Type B pancreatic cell (in vitro differentiated cells): ENCODE measurements around the gene ZNF532. TPM values are rescaled to one million over a fixed set of nuclear protein-coding genes. Genes with fewer than 3 reads are reported as not detected.

Experiments
- DNase-seq: peaks from one replicate; pipeline ENCODE4 v3.0.0; 2021; ENCODE audit warnings: mixed read lengths; ENCODE audit not compliant: unreplicated experiment; ENCODE audit errors: extremely low spot score
- H3K27ac Mint-ChIP-seq: 2 replicates; pipeline ENCODE4 v1.8.0; 2021; ENCODE audit warnings: mild to moderate bottlenecking, mixed read lengths
- H3K27me3 Mint-ChIP-seq: 2 replicates; pipeline ENCODE4 v1.8.0; 2021; ENCODE audit warnings: mixed read lengths
- H3K36me3 Mint-ChIP-seq: 2 replicates; pipeline ENCODE4 v1.8.0; 2021; ENCODE audit warnings: mixed read lengths
- H3K4me1 Mint-ChIP-seq: one replicate; pipeline ENCODE4 v1.8.0; 2021; ENCODE audit warnings: mixed read lengths; ENCODE audit not compliant: unreplicated experiment
- H3K4me3 Mint-ChIP-seq: 2 replicates; pipeline ENCODE4 v1.8.0; 2021; ENCODE audit warnings: mild to moderate bottlenecking, mixed read lengths
- H3K9me3 Mint-ChIP-seq: 2 replicates; pipeline ENCODE4 v1.8.0; 2021; ENCODE audit warnings: mixed read lengths
- total RNA-seq: library from RNA; stranded (reverse); gene quantifications from 2 replicates; pipeline ENCODE4 v1.2.1, GENCODE V29; 2021; ENCODE audit warnings: low replicate concordance
- TF ChIP-seq, protein P1 (sequence below): fragments of 200-600 bp; sonication (generic); conservative IDR thresholded peaks from 2 replicates; pipeline ENCODE4 v1.5.0; 2021; ENCODE audit warnings: antibody characterized with exemption, mild to moderate bottlenecking

ZNF532 gene
- total RNA-seq, 1 donor from 2014 or later = 137 TPM

DNA sequence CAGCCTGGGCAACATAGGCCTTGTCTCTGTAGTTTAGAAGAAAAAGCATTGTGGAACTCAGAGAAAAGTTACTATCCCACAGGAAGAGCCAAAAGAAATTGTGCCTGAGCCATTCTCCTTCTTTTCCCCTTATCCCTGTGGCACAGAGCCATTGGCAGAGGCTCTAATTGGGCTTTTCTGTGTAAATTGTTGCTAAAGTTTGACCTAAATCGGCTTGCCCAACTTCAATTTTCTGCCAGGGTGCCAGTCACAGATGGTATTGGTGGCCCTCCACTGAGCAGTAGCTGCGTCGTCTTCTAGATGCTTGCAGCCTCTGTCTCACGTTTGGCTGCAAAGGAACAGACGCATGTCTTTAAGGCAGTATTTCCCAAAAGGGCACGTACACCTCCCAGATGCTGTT is 30.3 kb downstream of the ZNF532 start:
- Mint-ChIP-seq H3K27ac (peak overlapping the region; percentile 23), H3K9me3 (peaks cover 5% of the 10 kb centered on the region), H3K27me3 (no peaks in the 10 kb centered on the region), H3K36me3 (peaks cover 26% of the 10 kb centered on the region), H3K4me3 (no peak overlapping the region), H3K4me1 (peaks cover 47% of the 10 kb centered on the region)
- DNase-seq = no peak
- TF ChIP-seq, protein P1, sequence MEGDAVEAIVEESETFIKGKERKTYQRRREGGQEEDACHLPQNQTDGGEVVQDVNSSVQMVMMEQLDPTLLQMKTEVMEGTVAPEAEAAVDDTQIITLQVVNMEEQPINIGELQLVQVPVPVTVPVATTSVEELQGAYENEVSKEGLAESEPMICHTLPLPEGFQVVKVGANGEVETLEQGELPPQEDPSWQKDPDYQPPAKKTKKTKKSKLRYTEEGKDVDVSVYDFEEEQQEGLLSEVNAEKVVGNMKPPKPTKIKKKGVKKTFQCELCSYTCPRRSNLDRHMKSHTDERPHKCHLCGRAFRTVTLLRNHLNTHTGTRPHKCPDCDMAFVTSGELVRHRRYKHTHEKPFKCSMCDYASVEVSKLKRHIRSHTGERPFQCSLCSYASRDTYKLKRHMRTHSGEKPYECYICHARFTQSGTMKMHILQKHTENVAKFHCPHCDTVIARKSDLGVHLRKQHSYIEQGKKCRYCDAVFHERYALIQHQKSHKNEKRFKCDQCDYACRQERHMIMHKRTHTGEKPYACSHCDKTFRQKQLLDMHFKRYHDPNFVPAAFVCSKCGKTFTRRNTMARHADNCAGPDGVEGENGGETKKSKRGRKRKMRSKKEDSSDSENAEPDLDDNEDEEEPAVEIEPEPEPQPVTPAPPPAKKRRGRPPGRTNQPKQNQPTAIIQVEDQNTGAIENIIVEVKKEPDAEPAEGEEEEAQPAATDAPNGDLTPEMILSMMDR = no peak

- peaks cover 5% of the 10 kb centered on the region for H3K9me3 Mint-ChIP-seq
- TF ChIP-seq, protein P1 = no peak
- H3K4me3 Mint-ChIP-seq = no peak overlapping the region
- peak overlapping the region; percentile 23 for H3K27ac Mint-ChIP-seq
- no peak for DNase-seq
- H3K4me1 Mint-ChIP-seq = peaks cover 47% of the 10 kb centered on the region
- peaks cover 26% of the 10 kb centered on the region for H3K36me3 Mint-ChIP-seq
- H3K27me3 Mint-ChIP-seq = no peaks in the 10 kb centered on the region
Observed at GRCh38 chr18:58895385-58895784, 30.7 kb downstream of the ZNF532 start.

DNA sequence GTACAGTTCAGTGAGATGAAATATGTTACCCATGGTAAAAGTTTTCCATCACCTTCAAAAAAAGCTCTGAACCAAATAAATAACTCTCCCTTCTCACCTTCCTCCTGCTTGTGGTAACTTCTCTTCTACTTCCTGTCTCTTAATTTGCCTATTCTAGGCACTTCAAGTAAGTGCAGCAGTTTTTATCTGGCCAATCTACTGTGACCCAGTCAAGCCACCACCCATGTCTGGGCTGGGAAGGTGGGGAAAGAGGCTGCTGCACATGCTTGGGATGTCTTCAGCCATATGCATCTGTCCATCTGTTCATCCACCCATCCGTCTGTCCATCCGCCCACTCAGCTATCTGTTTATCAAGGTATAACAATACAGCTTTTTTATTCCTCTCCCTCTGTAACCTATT is 31.6 kb downstream of the ZNF532 start:
- TF ChIP-seq, protein P1 = no peak
- Mint-ChIP-seq H3K27ac (peak overlapping the region; percentile 16), H3K4me1 (peaks cover 47% of the 10 kb centered on the region), H3K9me3 (peaks cover 5% of the 10 kb centered on the region), H3K36me3 (peaks cover 30% of the 10 kb centered on the region), H3K27me3 (no peaks in the 10 kb centered on the region), H3K4me3 (no peak overlapping the region)
- DNase-seq = no peak

DNA sequence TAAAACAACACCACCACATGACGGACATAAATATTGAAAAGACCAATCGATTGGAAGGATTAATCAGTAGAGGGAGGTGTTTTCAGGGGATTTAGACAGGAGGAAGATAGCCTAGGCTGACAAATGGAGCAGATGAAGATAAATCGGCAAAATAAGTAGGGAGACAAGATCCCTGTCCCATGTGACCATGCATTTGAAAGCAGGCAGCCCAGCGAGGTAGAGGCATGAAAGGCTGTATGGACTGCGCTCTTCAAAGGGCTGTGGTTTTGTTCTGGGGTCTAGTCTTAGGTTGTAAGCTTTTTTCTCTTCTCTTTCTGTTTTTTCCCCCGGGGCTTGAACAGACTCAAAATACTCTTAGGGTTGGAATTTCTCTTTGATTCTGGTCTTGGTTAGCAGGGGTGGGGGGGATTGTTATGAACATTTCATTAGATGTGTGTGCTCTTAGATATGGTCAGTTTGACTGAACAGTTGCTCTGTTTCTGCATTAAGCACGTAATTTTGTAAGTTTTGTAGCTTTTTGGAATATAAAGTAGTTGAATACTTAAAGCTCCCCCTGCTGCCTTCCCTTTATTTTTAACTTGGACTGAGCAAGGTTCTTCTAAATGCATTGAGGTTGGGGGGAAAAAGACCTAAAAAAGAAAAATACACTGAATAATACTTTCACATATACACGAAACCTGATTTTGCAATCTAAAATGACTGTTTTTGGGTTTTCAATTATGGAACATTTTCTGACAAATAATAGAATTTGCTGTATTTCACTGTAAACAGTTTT is 32.2 kb downstream of the ZNF532 start:
- TF ChIP-seq, protein P1 = no peak
- Mint-ChIP-seq H3K9me3 (peaks cover 5% of the 10 kb centered on the region), H3K27me3 (no peaks in the 10 kb centered on the region), H3K27ac (peak overlapping the region; percentile 16), H3K36me3 (peaks cover 28% of the 10 kb centered on the region), H3K4me3 (no peak overlapping the region), H3K4me1 (peaks cover 42% of the 10 kb centered on the region)
- DNase-seq = no peak

- Mint-ChIP-seq H3K36me3 (peaks cover 27% of the 10 kb centered on the region), H3K4me3 (no peak overlapping the region), H3K9me3 (peaks cover 5% of the 10 kb centered on the region), H3K27ac (no peak overlapping the region), H3K27me3 (no peaks in the 10 kb centered on the region), H3K4me1 (peaks cover 39% of the 10 kb centered on the region)
- DNase-seq = no peak
- TF ChIP-seq, protein P1 = no peak
Observed at GRCh38 chr18:58898010-58898799, 33.5 kb downstream of the ZNF532 start.
